ENCODE results near the gene BEAN1. TPM values are rescaled to one million over a fixed set of nuclear protein-coding genes. Genes with fewer than 3 reads are reported as not detected.

BEAN1 gene
- polyA plus RNA-seq, 1 of the 3 experiments (the other 2 are of a cell fraction), result 0.07 TPM

GRCh38 chr16:66403531-66404145, 23.5 kb upstream of the BEAN1 start:
- WGBS (ENCODE audit: low lambda C conversion rate), result 42% methylated on average over 4 of the region's 5 CpGs

GRCh38 chr16:66405057-66405783, 21.9 kb upstream of the BEAN1 start:
- Histone ChIP-seq H3K9ac (no peak overlapping the region), H2AFZ (ENCODE audit: low read depth) (no peak overlapping the region), H3K9me3 (no peaks in the 10 kb centered on the region), H3K9me2 (no peaks in the 10 kb centered on the region), H4K20me1 (ENCODE audit: insufficient read depth) (no peaks in the 10 kb centered on the region), H3K79me2 (ENCODE audit: insufficient read depth) (no peaks in the 10 kb centered on the region), H3K4me2 (no peak overlapping the region), H3K36me3 (replicated peaks in 1 of 2; ENCODE audit: control insufficient read depth in 1 of 2, insufficient read depth in 2 of 2, low read length in 1 of 2) (no peaks in the 10 kb centered on the region), H3K4me1 (ENCODE audit: control insufficient read depth in 1 of 2, insufficient read depth in 2 of 2, low read depth in 1 of 2, low read length in 1 of 2) (peaks cover 6 to 15% of the 10 kb centered on the region in 2 experiments; a peak in 3 of 4 replicates), H3K4me3 (ENCODE audit: low read depth in 2 of 2, low read length in 1 of 2) (no peak overlapping the region), H3K27me3 (ENCODE audit: insufficient read depth) (no peaks in the 10 kb centered on the region), H3K27ac (ENCODE audit: low read depth in 2 of 2, low read length in 1 of 2) (no peak overlapping the region), H3F3A (replicated peaks; ENCODE audit: insufficient read depth) (peaks cover 16% of the 10 kb centered on the region)
- POLR2A ChIA-PET, result no interaction called here
- CTCF ChIA-PET, result interaction anchor here (0.7 to 15.6 kb wide), 24 partner anchors 10 to 468 kb away, joined by 3 to 299 read pairs (median 6); partner anchors contain the start of gene BEAN1
- no peak for TF ChIP-seq GATA2 (CRISPR knock-in tag; IDR thresholded peaks at IDR 0.05)
- TF ChIP-seq CTCF (IDR thresholded peaks at IDR 0.05), result no peak
- DNase-seq, result no peak
- WGBS (ENCODE audit: low lambda C conversion rate), result 21% methylated on average over 2 of the region's 2 CpGs

More at GRCh38 chr16:66403531-66404145, 23.5 kb upstream of the BEAN1 start:
- H3K36me3 ChIP-seq (replicated peaks in 1 of 2; ENCODE audit: control insufficient read depth in 1 of 2, insufficient read depth in 2 of 2, low read length in 1 of 2), result no peaks in the 10 kb centered on the region
- no peaks in the 10 kb centered on the region for H3K9me3 ChIP-seq
- peaks cover 6 to 11% of the 10 kb centered on the region in 2 experiments; a peak in 3 of 4 replicates for H3K4me1 ChIP-seq (ENCODE audit: control insufficient read depth in 1 of 2, insufficient read depth in 2 of 2, low read depth in 1 of 2, low read length in 1 of 2)
- H4K20me1 ChIP-seq (ENCODE audit: insufficient read depth), result no peaks in the 10 kb centered on the region
- H3K4me3 ChIP-seq (ENCODE audit: low read depth in 2 of 2, low read length in 1 of 2), result no peak overlapping the region
- no peaks in the 10 kb centered on the region for H3K27me3 ChIP-seq (ENCODE audit: insufficient read depth)
- peaks cover 12% of the 10 kb centered on the region for H3F3A ChIP-seq (replicated peaks; ENCODE audit: insufficient read depth)
- H3K9me2 ChIP-seq, result no peaks in the 10 kb centered on the region
- no peak overlapping the region for H2AFZ ChIP-seq (ENCODE audit: low read depth)
- ChIA-PET POLR2A (no interaction called here), CTCF (interaction anchor here (1.4 to 15.6 kb wide), 2 partner anchors 60 to 75 kb away, joined by 3 to 299 read pairs; no protein-coding TSS in a partner anchor)
- H3K79me2 ChIP-seq (ENCODE audit: insufficient read depth), result no peaks in the 10 kb centered on the region
- H3K27ac ChIP-seq (ENCODE audit: low read depth in 2 of 2, low read length in 1 of 2), result no peak overlapping the region
- no peak overlapping the region for H3K9ac ChIP-seq
- DNase-seq, result no peak
- TF ChIP-seq EP300 (IDR thresholded peaks at IDR 0.05; ENCODE audit: borderline replicate concordance in 1 of 2, low read depth in 1 of 2, low read length in 1 of 2), result no peak
- no peak for TF ChIP-seq SIN3A (IDR thresholded peaks at IDR 0.05; ENCODE audit: borderline replicate concordance, low read depth, low read length)
- TF ChIP-seq TEAD4 (IDR thresholded peaks at IDR 0.05; ENCODE audit: borderline replicate concordance, insufficient read depth), result no peak
- TF ChIP-seq JUND (IDR thresholded peaks at IDR 0.05), result no peak
- no peak for TF ChIP-seq GABPA (IDR thresholded peaks at IDR 0.05; ENCODE audit: low read depth)
- TF ChIP-seq FOSL2 (IDR thresholded peaks at IDR 0.05; ENCODE audit: borderline replicate concordance, low read depth), result no peak
- no peak for TF ChIP-seq FOXM1 (IDR thresholded peaks at IDR 0.05; ENCODE audit: low read depth)
- TF ChIP-seq TAF1 (IDR thresholded peaks at IDR 0.05; ENCODE audit: borderline replicate concordance, low read depth, low read length), result no peak
- TF ChIP-seq SMC3 (IDR thresholded peaks at IDR 0.05; ENCODE audit: low read depth, low read length), result no peak
- TF ChIP-seq RAD21 (IDR thresholded peaks at IDR 0.05; ENCODE audit: low read length), result no peak
- TF ChIP-seq GATA2 (CRISPR knock-in tag; IDR thresholded peaks at IDR 0.05), result no peak
- no peak overlapping the region for H3K4me2 ChIP-seq

All from SK-N-SH (cell line).